Activated naive CD8-positive, alpha-beta T cell treated with anti-CD3 and anti-CD28 coated beads for 36 hours (primary cell): ENCODE data around the gene NADSYN1. TPM values are rescaled to one million over a fixed set of nuclear protein-coding genes. Genes with fewer than 3 reads are reported as not detected.
"Not testable (repeated sequence)": the region's sequence is repeated elsewhere in the genome, so short reads cannot be mapped to it uniquely, and the experiment has no call there.

ENCODE experiments used
- DNase-seq: peaks from one replicate; pipeline ENCODE4 v3.0.0; 2021
- H3K27ac Mint-ChIP-seq: one replicate; pipeline ENCODE4 v1.8.0; 2022; ENCODE audit warnings: mild to moderate bottlenecking, moderate library complexity, mixed read lengths
- H3K27me3 Mint-ChIP-seq: one replicate; pipeline ENCODE4 v1.8.0; 2022; ENCODE audit warnings: mild to moderate bottlenecking, mixed read lengths
- H3K36me3 Mint-ChIP-seq: one replicate; pipeline ENCODE4 v1.8.0; 2021; ENCODE audit warnings: mild to moderate bottlenecking, mixed read lengths
- H3K4me1 Mint-ChIP-seq: one replicate; pipeline ENCODE4 v1.8.0; 2021; ENCODE audit warnings: mixed read lengths
- H3K4me3 Mint-ChIP-seq: one replicate; pipeline ENCODE4 v1.8.0; 2022; ENCODE audit warnings: mild to moderate bottlenecking, moderate library complexity, mixed read lengths
- H3K9me3 Mint-ChIP-seq: one replicate; pipeline ENCODE4 v1.8.0; 2022; ENCODE audit warnings: mixed read lengths
- total RNA-seq, 2 experiments: library from RNA; stranded (reverse); gene quantifications; one replicate each; pipeline ENCODE4 v1.2.3, GENCODE V29; 2021

Gene NADSYN1
- total RNA-seq, result 10 to 100 TPM; 59.9 to 66.8 TPM

DNA sequence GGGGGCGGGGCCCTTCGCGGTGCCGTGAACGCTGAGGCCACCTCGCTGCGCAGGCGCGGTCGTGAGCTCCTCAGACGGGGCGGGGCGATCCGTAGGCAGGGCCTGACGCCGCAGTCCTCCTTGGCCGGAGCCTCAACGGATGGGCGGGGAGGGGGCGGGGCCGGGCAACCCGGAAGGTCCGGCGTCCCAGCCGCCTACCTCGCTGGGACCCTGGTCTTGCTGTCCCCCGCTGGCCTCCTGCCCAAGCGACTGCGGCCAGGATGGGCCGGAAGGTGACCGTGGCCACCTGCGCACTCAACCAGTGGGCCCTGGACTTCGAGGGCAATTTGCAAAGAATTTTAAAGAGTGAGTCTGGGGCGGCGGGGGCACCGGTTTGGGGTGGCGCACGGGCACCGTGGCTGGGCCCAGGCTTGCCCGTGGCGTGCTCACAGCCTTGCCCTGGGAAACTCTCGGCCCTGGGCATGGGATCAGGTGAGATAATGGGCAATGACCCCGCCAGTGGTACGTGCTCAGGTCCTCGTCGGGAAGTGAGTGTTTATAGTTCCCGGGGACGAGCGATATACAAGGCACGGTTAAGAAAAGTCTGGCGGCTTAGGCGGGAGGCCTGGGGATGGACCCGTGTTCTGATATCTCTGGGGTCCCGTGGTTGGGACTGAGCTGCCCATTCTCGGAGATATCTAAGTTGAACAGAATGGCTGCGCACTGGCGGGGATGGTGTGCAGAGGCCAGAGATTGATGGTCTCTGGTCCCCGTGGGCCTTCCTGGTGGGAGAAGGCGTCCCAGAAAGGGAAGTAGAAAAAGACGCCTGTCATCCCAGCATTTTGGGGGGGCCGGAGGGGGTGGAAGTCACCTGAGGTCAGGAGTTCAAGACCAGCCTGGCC, at the start of gene NADSYN1:
NADSYN1 (plus strand) TSS at position 167 of the 881 bp plus-strand sequence; CDS start at position 261, 94 bp downstream.
- Mint-ChIP-seq H3K27me3 (no peaks in the 10 kb centered on the region), H3K4me3 (peak within 1 kb of the TSS; percentile 86), H3K9me3 (no peaks in the 10 kb centered on the region), H3K4me1 (peaks cover 45% of the 10 kb centered on the region), H3K36me3 (peaks cover 13% of the 10 kb centered on the region), H3K27ac (peak within 1 kb of the TSS; percentile 90)
- peak; percentile 93 for DNase-seq

DNA sequence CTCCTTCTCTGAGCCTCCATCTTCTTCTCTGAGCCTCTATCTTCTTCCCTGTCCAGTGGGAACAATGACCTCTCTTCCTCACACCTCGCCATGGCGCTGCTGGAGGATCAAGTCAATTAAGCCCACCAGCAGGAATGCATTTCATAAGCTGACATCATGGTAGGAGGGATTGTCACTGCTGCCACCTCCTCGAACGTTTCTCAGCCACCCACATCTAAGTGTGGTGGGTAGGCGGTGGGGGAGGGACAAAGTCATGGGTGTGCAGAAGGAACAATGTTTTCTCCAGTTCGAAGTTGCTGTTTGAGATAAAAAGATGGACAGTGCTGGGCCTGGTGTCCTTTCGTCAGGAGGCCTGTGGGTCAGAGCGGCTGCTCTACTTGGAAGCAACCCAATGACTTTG, 48.8 kb upstream of the NADSYN1 start:
- no peak overlapping the region for H3K27ac Mint-ChIP-seq
- H3K9me3 Mint-ChIP-seq, result no peaks in the 10 kb centered on the region
- no peaks in the 10 kb centered on the region for H3K27me3 Mint-ChIP-seq
- no peaks in the 10 kb centered on the region for H3K4me1 Mint-ChIP-seq
- no peaks in the 10 kb centered on the region for H3K36me3 Mint-ChIP-seq
- DNase-seq, result no peak
- no peak overlapping the region for H3K4me3 Mint-ChIP-seq

DNA sequence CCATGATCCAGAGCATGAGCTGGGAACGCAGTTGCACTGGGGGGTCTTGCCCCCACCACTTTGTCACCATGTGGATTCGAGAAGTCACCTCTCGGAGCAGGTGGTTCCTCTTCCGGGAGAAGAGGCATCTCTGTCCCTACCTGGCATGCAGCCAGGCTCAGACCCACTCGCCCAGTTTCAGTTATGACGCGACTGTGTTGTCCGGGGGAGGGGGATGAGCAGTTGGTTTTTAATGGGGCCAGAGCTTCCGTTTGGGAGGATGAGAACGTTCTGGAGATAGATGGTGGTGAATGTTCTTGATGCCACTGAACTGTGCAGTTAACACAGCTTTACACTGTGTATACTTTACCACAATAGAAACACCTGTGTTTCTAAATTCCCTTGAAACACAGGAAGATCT, 46.3 kb upstream of the NADSYN1 start:
- Mint-ChIP-seq H3K36me3 (no peaks in the 10 kb centered on the region), H3K4me1 (no peaks in the 10 kb centered on the region), H3K4me3 (no peak overlapping the region), H3K27me3 (no peaks in the 10 kb centered on the region), H3K9me3 (no peaks in the 10 kb centered on the region), H3K27ac (no peak overlapping the region)
- no peak for DNase-seq

DNA sequence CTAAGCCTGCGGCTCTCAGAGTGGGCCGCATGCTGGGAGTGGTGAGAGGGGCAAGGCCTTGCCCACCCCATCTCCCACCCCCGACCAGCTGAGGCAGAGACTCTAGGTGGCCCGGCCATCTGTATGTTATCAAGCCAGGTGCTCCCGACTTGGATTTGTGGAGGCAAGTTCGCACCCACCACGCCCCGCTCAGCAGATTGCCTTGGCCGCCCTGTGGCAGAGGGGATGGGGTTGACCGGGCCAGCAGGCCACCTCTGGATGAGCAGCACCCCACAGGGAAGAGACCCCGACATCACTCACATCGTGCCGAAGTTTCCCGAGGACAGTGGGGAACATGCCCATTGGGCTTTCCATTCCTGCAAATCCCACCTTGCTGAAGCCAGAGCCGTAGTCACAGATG, 45.6 kb upstream of the NADSYN1 start:
- Mint-ChIP-seq H3K4me1 (no peaks in the 10 kb centered on the region), H3K4me3 (no peak overlapping the region), H3K27me3 (no peaks in the 10 kb centered on the region), H3K36me3 (no peaks in the 10 kb centered on the region), H3K9me3 (no peaks in the 10 kb centered on the region), H3K27ac (no peak overlapping the region)
- DNase-seq, result no peak

DNA sequence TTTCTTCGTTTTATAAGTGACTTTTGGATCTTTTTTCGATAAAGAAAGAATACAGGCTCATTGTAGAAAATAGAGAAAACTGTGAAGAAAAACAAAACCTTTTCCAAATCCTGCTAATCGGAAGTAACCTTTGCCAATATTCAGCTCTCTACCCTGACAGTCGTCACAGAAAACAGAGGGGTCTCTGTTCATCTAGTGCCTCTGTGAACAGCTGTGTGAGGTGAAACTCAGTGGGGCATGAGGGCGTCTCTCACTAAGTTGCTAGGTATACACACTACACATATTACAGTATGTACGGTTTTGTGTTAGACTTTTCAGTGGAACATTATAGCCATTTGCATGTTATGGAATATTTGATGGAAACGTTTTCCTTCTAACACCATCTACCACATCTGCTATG, 44.2 kb upstream of the NADSYN1 start:
- H3K27ac Mint-ChIP-seq, result no peak overlapping the region
- H3K4me1 Mint-ChIP-seq, result no peaks in the 10 kb centered on the region
- no peaks in the 10 kb centered on the region for H3K27me3 Mint-ChIP-seq
- no peak overlapping the region for H3K4me3 Mint-ChIP-seq
- H3K9me3 Mint-ChIP-seq, result no peaks in the 10 kb centered on the region
- H3K36me3 Mint-ChIP-seq, result no peaks in the 10 kb centered on the region
- DNase-seq, result no peak

DNA sequence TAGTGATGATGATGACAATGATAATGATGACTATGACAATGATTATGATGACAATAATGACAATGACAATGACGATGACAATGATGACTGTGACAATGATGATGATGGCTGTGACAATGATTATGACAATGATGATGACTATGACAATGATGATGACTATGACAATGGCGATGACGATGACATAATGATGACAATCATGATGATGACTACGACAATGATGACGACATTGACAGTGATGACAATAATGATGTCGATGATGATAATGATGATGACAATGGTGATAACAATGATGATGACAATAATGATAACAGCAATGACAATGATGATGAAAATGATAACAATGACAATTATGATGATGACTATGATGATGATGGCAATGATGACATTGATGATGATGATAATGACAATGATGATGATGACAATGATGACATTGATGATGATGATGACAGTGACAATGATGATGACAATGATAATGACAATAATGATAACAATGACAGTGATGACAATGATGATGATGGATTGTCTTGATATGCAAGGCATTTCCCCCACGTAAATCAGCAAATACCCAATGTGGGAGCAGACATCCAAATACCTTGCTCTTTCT, 42.5 kb upstream of the NADSYN1 start:
- H3K36me3 Mint-ChIP-seq, result no peaks in the 10 kb centered on the region
- no peaks in the 10 kb centered on the region for H3K4me1 Mint-ChIP-seq
- no peaks in the 10 kb centered on the region for H3K27me3 Mint-ChIP-seq

DNA sequence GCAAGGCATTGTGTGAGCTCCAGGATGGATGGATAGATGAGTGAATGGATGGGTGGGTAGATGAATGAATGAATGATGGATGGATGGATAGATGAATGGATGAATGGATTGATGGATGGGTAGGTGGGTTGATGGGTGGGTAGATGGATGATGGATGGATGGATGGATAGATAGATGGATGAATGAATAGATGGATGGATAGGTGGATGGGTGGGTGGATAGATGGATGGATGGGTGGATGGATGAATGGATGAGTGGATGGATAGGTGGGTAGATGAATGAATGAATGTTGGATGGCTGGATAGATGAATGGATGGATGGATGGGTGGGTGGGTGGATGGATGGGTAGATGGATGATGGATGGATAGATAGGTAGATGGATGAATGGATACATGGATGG, 38.4 kb upstream of the NADSYN1 start:
- no peak overlapping the region for H3K4me3 Mint-ChIP-seq
- no peak for DNase-seq
- no peaks in the 10 kb centered on the region for H3K27me3 Mint-ChIP-seq
- no peaks in the 10 kb centered on the region for H3K36me3 Mint-ChIP-seq
- H3K27ac Mint-ChIP-seq, result no peak overlapping the region
- no peaks in the 10 kb centered on the region for H3K9me3 Mint-ChIP-seq
- no peaks in the 10 kb centered on the region for H3K4me1 Mint-ChIP-seq

More for the DNA sequence above, 42.5 kb upstream of the NADSYN1 start:
- Mint-ChIP-seq H3K9me3 (no peaks in the 10 kb centered on the region), H3K27ac (no peak overlapping the region), H3K4me3 (no peak overlapping the region)
- no peak for DNase-seq

DNA sequence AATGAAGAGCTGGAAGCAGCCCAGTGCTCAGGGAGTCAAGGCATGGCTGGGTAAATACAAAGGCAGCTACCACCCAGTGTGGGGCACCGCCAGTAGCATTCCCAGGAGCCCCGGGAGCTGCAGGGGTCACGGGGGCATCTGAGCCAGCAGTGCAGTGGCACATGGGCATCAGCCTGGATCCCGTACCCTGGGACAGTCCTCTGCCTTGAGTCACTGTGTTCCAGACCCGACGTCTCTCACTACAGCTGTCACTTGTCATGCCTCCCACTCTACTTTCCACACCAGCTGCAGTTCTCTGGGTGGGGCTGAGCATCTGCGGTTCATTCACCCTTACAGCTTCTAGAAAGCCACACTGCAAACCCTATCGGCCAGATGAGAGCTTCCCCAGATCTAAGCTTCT, 34.4 kb upstream of the NADSYN1 start:
- Mint-ChIP-seq H3K36me3 (no peaks in the 10 kb centered on the region), H3K27ac (no peak overlapping the region), H3K9me3 (no peaks in the 10 kb centered on the region), H3K4me3 (no peak overlapping the region), H3K4me1 (no peaks in the 10 kb centered on the region), H3K27me3 (no peaks in the 10 kb centered on the region)
- no peak for DNase-seq

DNA sequence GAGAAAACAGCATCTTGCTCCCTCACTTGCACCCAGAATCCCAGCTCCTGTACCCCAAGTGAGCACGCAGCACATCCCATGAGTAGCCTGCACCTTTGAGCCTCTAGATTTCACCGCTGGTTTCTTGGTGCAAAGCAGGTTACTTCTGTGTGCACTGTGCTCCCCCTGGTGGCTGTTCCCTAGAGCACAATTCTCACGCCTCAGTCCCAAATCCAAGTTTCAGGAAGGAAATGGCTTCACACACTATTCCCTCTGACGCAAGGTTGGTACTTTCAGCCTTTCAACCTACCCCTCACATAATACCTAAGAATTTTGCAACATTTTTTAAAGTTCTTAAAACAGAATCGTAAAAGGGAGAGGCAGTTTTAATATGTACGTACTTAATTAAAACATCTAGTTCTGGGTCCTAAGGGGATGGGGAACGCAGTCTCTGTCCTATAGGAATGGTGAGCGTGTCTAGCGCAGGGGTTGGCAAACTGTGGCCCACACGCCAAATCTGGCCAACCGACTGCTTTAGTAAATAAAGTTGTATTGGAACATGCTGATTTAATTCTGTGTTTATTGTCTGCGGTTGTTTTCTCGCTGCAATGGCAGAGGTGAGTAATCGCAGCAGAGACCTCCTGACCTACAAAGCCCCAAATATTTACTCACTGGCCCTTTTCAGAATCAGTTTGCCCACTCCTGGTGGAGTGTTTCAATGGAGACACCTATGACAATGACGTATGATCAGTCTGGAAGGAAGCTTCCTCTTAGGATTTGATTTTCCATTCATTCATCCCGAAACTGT, 32.4 kb upstream of the NADSYN1 start:
- Mint-ChIP-seq H3K9me3 (no peaks in the 10 kb centered on the region), H3K4me3 (no peak overlapping the region), H3K27ac (no peak overlapping the region), H3K4me1 (peaks cover under 1% of the 10 kb centered on the region), H3K36me3 (no peaks in the 10 kb centered on the region), H3K27me3 (no peaks in the 10 kb centered on the region)
- no peak for DNase-seq

DNA sequence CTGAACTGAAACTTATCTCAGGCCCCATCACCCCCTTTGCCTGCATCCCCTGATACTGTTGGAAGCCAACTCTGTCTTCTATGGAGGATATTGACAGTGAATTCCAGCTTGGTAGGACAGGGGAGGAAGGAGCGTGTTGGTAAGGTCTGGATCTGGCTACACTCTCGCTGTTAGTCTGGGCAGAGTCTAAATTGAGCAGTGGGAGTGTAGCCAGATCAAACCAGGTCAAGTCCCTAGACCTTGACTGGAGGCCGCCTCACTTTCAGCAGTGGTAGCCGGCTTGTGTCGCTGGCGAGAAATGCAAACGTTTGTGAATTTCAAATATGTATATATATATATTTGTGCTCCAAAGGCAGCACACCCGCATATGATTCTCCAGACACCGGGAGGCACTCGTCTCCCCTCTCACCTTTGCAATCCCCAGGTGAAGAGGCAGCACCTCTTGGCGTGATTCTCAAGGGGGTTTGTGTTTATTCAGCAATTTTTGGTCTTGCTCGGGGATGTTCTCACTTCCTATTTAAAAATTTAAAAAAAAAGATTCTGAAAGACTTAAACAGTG, 31.5 kb upstream of the NADSYN1 start:
- H3K27me3 Mint-ChIP-seq, result no peaks in the 10 kb centered on the region
- no peak overlapping the region for H3K27ac Mint-ChIP-seq
- no peak for DNase-seq
- H3K4me3 Mint-ChIP-seq, result no peak overlapping the region
- H3K36me3 Mint-ChIP-seq, result no peaks in the 10 kb centered on the region
- H3K4me1 Mint-ChIP-seq, result peaks cover 8% of the 10 kb centered on the region
- H3K9me3 Mint-ChIP-seq, result no peaks in the 10 kb centered on the region

DNA sequence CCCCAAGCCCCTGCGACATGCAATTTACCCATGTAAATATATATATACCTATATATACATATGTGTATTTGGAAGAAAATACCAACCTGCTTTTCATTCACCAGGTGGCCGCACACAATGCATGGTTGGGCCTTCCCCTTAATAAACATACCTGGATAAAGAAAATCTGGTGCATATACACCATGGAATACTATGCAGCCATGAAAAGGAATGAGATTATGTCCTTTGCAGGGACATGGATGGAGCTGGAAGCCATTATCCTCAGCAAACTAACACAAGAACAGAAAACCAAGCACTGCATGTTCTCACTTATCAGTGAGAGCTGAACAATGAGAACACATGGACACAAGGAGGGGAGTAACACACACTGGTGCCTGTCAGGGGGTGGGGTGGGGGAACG, 30.7 kb upstream of the NADSYN1 start:
- H3K4me3 Mint-ChIP-seq, H3K4me1 Mint-ChIP-seq, H3K27me3 Mint-ChIP-seq, H3K36me3 Mint-ChIP-seq, DNase-seq, H3K9me3 Mint-ChIP-seq, H3K27ac Mint-ChIP-seq: not testable (repeated sequence)

DNA sequence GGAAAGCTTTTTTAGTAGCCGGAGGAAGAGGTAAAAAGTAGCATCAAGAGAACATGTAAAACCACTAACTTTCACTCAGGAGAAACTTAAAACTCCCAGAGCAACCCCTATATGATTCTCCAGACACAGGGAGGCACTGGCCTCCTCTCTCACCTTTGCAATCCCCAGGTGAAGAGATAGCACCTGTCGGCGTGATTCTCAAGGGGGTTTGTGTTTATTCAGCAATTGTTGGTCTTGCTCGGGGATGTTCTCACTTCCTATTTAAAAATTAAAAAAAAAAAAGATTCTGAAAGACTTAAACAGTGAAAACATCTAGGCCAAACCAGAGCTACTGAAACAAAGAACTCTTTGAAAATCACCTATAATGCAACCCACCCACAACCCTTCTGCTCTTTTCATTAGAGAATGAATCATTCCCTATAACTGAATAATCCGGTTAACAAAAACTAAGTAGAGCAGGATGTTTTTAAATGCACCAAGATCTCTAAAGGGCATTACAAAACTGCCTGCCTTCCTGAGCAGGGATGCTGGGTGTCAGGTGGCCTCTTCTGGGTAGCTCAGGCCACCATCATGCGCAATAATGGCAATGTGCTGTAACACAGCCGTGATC, 29.7 kb upstream of the NADSYN1 start:
- H3K9me3 Mint-ChIP-seq, result no peaks in the 10 kb centered on the region
- no peak for DNase-seq
- H3K27me3 Mint-ChIP-seq, result no peaks in the 10 kb centered on the region
- no peaks in the 10 kb centered on the region for H3K36me3 Mint-ChIP-seq
- no peak overlapping the region for H3K27ac Mint-ChIP-seq
- peaks cover 10% of the 10 kb centered on the region for H3K4me1 Mint-ChIP-seq
- H3K4me3 Mint-ChIP-seq, result no peak overlapping the region

DNA sequence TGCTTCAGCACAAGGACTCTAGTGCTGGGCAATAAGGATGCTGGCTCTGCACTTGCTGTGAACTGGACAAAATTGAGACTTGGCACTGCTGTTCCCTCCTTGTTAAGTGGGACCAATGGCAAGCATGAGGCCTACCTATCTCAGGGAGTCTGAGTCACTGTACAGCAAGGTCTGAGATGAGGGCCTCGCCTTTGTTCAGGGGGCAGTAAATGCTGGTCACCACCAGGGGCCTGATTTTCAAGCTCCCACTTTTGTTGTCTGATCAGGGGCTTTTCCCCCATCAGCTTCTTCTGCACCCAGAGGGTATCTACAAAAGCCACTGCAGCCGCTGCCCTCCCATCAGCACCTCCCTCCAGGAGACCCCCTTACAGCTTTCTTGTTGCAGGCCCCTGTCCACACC, 27.6 kb upstream of the NADSYN1 start:
- Mint-ChIP-seq H3K36me3 (no peaks in the 10 kb centered on the region), H3K4me3 (no peak overlapping the region), H3K27me3 (no peaks in the 10 kb centered on the region), H3K9me3 (no peaks in the 10 kb centered on the region), H3K27ac (no peak overlapping the region), H3K4me1 (peaks cover 10% of the 10 kb centered on the region)
- DNase-seq, result no peak

DNA sequence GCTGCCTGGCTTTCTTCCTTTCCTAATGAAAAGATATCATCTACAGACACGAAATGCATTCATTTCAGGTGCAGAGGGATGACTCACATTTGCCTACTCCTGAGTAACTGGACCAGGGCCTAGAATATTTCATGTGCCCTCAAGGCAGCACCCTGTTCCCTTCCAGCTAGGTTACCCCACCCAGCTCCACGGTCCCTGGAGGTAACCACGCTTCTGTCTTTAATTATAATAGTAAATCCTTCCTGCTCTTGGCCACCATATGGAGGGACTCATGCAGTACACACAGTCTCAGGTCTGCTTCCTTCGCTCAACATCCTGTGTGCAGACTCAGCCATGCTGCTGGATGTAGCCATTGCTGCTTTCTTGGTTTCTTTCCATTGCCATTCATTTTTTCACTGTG, 27.1 kb upstream of the NADSYN1 start:
- no peak overlapping the region for H3K27ac Mint-ChIP-seq
- no peaks in the 10 kb centered on the region for H3K9me3 Mint-ChIP-seq
- no peaks in the 10 kb centered on the region for H3K27me3 Mint-ChIP-seq
- no peak overlapping the region for H3K4me3 Mint-ChIP-seq
- H3K36me3 Mint-ChIP-seq, result no peaks in the 10 kb centered on the region
- no peak for DNase-seq
- peaks cover 10% of the 10 kb centered on the region for H3K4me1 Mint-ChIP-seq

DNA sequence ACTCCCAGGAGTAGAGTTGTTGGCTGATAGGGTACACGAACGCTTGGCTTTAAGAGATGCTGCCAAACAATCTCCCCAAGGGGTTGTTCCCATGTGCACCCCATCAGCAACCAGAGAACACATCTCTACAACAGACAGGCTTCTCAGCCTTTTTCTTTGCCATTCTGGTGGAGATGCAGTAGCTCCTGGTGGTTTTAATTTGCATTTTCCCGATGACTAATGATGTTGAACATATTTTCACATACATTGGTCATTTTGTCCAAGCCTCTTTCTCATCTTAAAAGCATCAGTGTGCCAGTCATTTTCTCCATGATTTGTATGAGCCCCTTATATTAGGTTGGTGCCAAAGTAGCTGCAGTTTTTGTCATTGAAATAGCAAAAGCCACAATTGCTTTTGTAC, 26.6 kb upstream of the NADSYN1 start:
- H3K9me3 Mint-ChIP-seq, result no peaks in the 10 kb centered on the region
- no peaks in the 10 kb centered on the region for H3K36me3 Mint-ChIP-seq
- no peaks in the 10 kb centered on the region for H3K27me3 Mint-ChIP-seq
- peaks cover 10% of the 10 kb centered on the region for H3K4me1 Mint-ChIP-seq
- H3K27ac Mint-ChIP-seq, result peak overlapping the region; percentile 11
- no peak for DNase-seq
- no peak overlapping the region for H3K4me3 Mint-ChIP-seq
